AG04450 (cell line): ENCODE results near the gene LONP2. TPM values are rescaled to one million over a fixed set of nuclear protein-coding genes. Genes with fewer than 3 reads are reported as not detected.

Experiments used
- CTCF ChIA-PET: fragments of 300-600, 350-600 bp; formaldehyde crosslinking; extraction: SDS; loops from one replicate; lab custom pipeline; 2022; ENCODE audit warnings: antibody characterized with exemption, inconsistent platforms; lab: Charles Lee
- POLR2A ChIA-PET: fragments of 350-600 bp; formaldehyde crosslinking; extraction: SDS; loops from one replicate; lab custom pipeline; 2021; ENCODE audit warnings: antibody characterized with exemption, inconsistent platforms; lab: Yijun Ruan, JAX
- DNase-seq: peaks from one replicate; pipeline ENCODE4 v3.0.0-alpha.2; 2011; ENCODE audit warnings: low read depth, low spot score
- H3K27ac ChIP-seq: one replicate; pipeline ENCODE4 v1.5.1; 2012; ENCODE audit warnings: low read depth, low read length, control low read depth
- H3K27me3 ChIP-seq: one replicate; pipeline ENCODE4 v1.6.0; 2012; ENCODE audit warnings: low read length; ENCODE audit not compliant: control insufficient read depth, insufficient read depth
- H3K4me3 ChIP-seq: 2 replicates; pipeline ENCODE4 v1.5.1; 2011; ENCODE audit warnings: mild to moderate bottlenecking, low read depth, low read length, control low read depth
- H3K9me3 ChIP-seq: 2 replicates; pipeline ENCODE4 v1.5.1; 2012; ENCODE audit warnings: low read length; ENCODE audit not compliant: control insufficient read depth, insufficient read depth
- CTCF ChIP-seq: IDR thresholded peaks from 2 replicates; pipeline ENCODE4 v1.5.1; 2011; ENCODE audit warnings: low read depth, low read length, control low read depth, inconsistent platforms
- polyA plus RNA-seq: library from polyadenylated mRNA; depleted of rRNA; stranded (reverse); fragments of >200 nt; gene quantifications from 2 replicates; pipeline ENCODE4 v1.2.3, GENCODE V29; 2011

Gene LONP2
- polyA plus RNA-seq, 1 experiment = 63.7 TPM

GRCh38 chr16:48384520-48385252 is 140.6 kb downstream of the LONP2 start:
- no peaks in the 10 kb centered on the region for H3K27me3 ChIP-seq
- H3K27ac ChIP-seq = peak overlapping the region; percentile 87
- no peak for TF ChIP-seq CTCF
- POLR2A ChIA-PET = interaction anchor here (0.6 to 1.6 kb wide), 11 partner anchors 9 to 245 kb away, joined by 3 to 18 read pairs (median 4); no protein-coding TSS in a partner anchor
- H3K4me3 ChIP-seq = peak overlapping the region; percentile 82
- H3K9me3 ChIP-seq = no peaks in the 10 kb centered on the region
- CTCF ChIA-PET = interaction anchor here (0.6 kb wide), 1 partner anchor 29 kb away, joined by 3 read pairs; no protein-coding TSS in a partner anchor
- no peak for DNase-seq

DNA sequence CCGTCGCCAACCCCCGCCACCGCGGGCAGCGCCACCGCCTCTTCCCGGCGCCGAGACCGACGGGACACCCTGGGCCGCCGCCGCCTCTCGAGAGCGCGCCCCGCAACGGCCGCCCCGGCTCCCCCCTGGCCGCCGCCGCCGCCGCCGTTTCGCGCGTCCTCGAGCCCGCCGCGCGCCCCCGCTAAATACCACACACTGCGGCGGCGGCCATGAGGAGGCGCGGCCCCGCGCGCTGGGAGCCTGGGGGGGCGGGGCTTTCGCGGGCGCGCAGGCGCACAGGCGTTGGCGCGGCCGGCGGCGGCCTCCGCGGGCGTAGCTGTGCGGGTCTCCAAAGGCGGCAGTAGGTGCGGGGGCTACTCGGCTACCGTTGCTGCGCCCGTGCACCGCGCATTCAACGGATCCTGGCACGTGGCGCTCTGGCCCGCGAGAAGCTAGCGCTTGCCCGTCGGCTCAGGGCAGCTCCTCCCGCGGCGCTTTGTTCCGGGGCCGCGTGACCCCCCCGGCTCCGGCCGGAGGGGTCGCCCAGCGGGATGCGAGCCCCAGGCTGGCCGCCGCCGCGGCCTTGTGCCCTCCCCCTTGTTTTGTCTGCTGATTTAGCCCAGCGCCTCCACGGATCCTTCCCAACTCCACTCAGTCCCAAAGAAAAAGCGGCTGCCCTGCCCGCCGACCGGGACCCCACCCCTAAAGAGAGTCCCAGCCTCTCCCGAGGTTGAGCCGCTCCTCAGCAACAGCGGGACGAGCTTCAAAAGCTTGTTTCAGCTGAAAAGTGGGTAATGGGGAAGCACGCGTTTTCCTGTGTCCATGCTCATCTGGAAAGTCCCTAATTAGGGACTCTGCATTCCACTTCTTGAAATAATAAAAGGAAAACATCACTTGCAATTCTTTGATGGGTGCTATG is 141.4 kb downstream of the LONP2 start, which contains the start of gene SIAH1:
Gene SIAH1, minus strand, starts transcription at position 161 of the 898 bp plus-strand sequence. CDS start 22,985 bp downstream, outside the sequence.
- CTCF ChIA-PET = interaction anchor here (0.6 to 1.2 kb wide), 4 partner anchors 25 to 1584 kb away, joined by 3 to 6 read pairs (median 5); no protein-coding TSS in a partner anchor
- no peak for DNase-seq
- H3K4me3 ChIP-seq = peak within 1 kb of the TSS; percentile 82
- peak within 1 kb of the TSS; percentile 87 for H3K27ac ChIP-seq
- H3K27me3 ChIP-seq = no peaks in the 10 kb centered on the region
- H3K9me3 ChIP-seq = no peaks in the 10 kb centered on the region
- POLR2A ChIA-PET = interaction anchor here (0.6 to 1.4 kb wide), 6 partner anchors 8 to 1879 kb away, joined by 3 to 12 read pairs (median 4); no protein-coding TSS in a partner anchor
- no peak for TF ChIP-seq CTCF

DNA sequence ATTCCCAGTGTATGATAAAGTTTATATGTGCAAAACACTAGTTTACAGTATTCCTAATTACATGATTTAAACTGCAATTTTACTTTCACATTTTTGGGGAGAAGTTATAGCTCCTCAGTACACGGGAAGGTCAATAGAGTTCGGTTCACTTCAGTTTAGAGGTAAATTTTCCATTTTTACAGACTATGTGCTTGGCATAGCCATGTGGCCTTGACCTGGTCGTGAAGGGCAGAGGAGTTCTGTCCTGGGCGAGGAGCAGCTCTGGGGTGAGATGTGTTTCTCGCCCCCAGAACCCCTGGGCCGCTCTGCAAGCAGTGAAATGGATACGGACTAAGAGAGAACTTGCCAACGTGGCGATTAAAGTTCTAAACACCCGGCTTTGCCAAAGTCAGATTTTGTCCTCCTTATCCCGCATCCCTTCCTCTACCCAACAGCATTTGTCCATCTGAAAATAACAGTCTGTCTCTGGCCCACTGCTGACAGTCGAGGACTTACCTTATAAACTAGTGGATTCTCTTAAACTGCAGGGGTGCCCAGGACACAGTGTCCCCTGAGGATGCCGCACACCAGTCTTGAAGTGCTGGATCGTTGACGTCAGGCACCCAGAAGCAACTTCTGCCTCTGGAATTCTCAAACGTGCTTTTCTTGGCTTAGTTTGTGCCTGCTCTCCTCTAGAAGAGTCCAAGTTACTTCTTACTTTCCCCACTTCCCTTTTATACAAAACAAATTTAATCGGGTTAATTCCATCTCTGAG is 142.6 kb downstream of the LONP2 start:
- Histone ChIP-seq H3K9me3 (no peaks in the 10 kb centered on the region), H3K4me3 (no peak overlapping the region), H3K27ac (no peak overlapping the region), H3K27me3 (no peaks in the 10 kb centered on the region)
- DNase-seq = no peak
- no peak for TF ChIP-seq CTCF
- CTCF ChIA-PET = interaction anchor here (0.8 to 1.2 kb wide), 3 partner anchors 24 to 236 kb away, joined by 3 to 6 read pairs (median 5); no protein-coding TSS in a partner anchor
- POLR2A ChIA-PET = no interaction called here

GRCh38 chr16:48392407-48392806 is 148.3 kb downstream of the LONP2 start:
- Histone ChIP-seq H3K9me3 (no peaks in the 10 kb centered on the region), H3K4me3 (no peak overlapping the region), H3K27ac (no peak overlapping the region), H3K27me3 (no peaks in the 10 kb centered on the region)
- POLR2A ChIA-PET = no interaction called here
- no peak for DNase-seq
- CTCF ChIA-PET = no interaction called here
- TF ChIP-seq CTCF = no peak
